SK-N-SH treated with all-trans-retinoic acid at 6 μM for 48 hours (cell line): ENCODE data around the gene RAD9B.

Source experiments
- ATAC-seq: fragments of 200-7000 bp; cut with Tn5 transposase; 3 replicates; pipeline ENCODE4 v1.9.1; 2020; ENCODE audit warnings: mild to moderate bottlenecking, moderate library complexity
- BACH2 ChIP-seq: fragments of 250-450 bp; sonication (Bioruptor Pico); IDR thresholded peaks from 2 replicates; pipeline ENCODE4 v1.9.0; 2021; ENCODE audit warnings: mild to moderate bottlenecking, borderline replicate concordance
- GLIS3 ChIP-seq: fragments of 250-450 bp; sonication (Bioruptor Pico); IDR thresholded peaks from 2 replicates; pipeline ENCODE4 v1.5.0; 2020; ENCODE audit warnings: mild to moderate bottlenecking, moderate library complexity
- ISL1 ChIP-seq: fragments of 250-450 bp; sonication (Bioruptor Pico); IDR thresholded peaks from 2 replicates; pipeline ENCODE4 v2.1.2; 2022; ENCODE audit warnings: mild to moderate bottlenecking, moderate library complexity
- PPARA ChIP-seq: fragments of 250-450 bp; sonication (Bioruptor Pico); IDR thresholded peaks from 2 replicates; pipeline ENCODE4 v1.5.0; 2020; ENCODE audit warnings: mild to moderate bottlenecking, borderline replicate concordance
- SNAI2 ChIP-seq: fragments of 250-450 bp; sonication (Bioruptor Pico); IDR thresholded peaks from 2 replicates; pipeline ENCODE4 v1.5.0; 2020; ENCODE audit warnings: mild to moderate bottlenecking, moderate library complexity
- TCF4 ChIP-seq: fragments of 250-450 bp; sonication (Bioruptor Pico); IDR thresholded peaks from 2 replicates; pipeline ENCODE4 v1.8.0; 2021; ENCODE audit warnings: mild to moderate bottlenecking, moderate library complexity, borderline replicate concordance
- ZC3H10 ChIP-seq: fragments of 250-450 bp; sonication (Bioruptor Pico); IDR thresholded peaks from 2 replicates; pipeline ENCODE4 v1.5.1; 2021; ENCODE audit warnings: mild to moderate bottlenecking, moderate library complexity
- ZFP3 ChIP-seq: fragments of 250-450 bp; sonication (Bioruptor Pico); IDR thresholded peaks from 2 replicates; pipeline ENCODE4 v1.5.0; 2020; ENCODE audit warnings: mild to moderate bottlenecking, moderate library complexity
- ZNF565 ChIP-seq: fragments of 450-650 bp; formaldehyde crosslinking; conservative IDR thresholded peaks from 2 replicates; pipeline ENCODE4 v1.5.0; 2020; ENCODE audit warnings: low read depth, mild to moderate bottlenecking, moderate library complexity
- TF ChIP-seq, protein P1 (sequence below): fragments of 250-450 bp; sonication (Bioruptor Pico); IDR thresholded peaks from 2 replicates; pipeline ENCODE4 v1.5.1; 2021; ENCODE audit warnings: mild to moderate bottlenecking, moderate library complexity
- TF ChIP-seq, protein P2 (sequence below): fragments of 250-450 bp; sonication (Bioruptor Pico); IDR thresholded peaks from 2 replicates; pipeline ENCODE4 v1.5.1; 2020; ENCODE audit warnings: low read depth, mild to moderate bottlenecking, moderate library complexity
- TF ChIP-seq, protein P3 (sequence below): fragments of 250-450 bp; sonication (Bioruptor Pico); IDR thresholded peaks from 2 replicates; pipeline ENCODE4 v1.5.0; 2020; ENCODE audit warnings: mild to moderate bottlenecking, moderate library complexity
- TF ChIP-seq, protein P4 (sequence below): fragments of 250-450 bp; sonication (Bioruptor Pico); IDR thresholded peaks from 2 replicates; pipeline ENCODE4 v1.8.0; 2021; ENCODE audit warnings: low read depth, mild to moderate bottlenecking, moderate library complexity, borderline replicate concordance
- TF ChIP-seq, protein P5 (sequence below): fragments of 250-450 bp; sonication (Bioruptor Pico); IDR thresholded peaks from 2 replicates; pipeline ENCODE4 v1.8.0; 2020; ENCODE audit warnings: mild to moderate bottlenecking, moderate library complexity, borderline replicate concordance

Gene RAD9B

DNA sequence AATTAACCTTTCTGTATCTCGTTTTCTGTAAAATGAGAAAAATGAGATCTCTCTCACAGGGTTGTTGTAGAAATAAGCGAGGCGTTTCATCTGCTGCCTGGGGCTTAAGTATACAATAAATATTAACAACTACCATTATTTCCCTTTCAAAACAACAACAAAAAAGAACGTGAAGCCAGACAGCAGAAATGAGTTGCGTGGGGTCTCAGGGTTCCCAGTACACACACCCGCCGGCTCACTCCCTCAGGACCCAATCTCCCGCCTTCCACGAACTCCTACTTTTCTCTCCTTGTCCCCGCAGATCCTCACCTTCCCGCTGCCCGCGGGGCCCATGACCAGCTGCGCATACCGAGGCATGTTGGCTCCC lies 34.3 kb upstream of the RAD9B start:
- no peak for ATAC-seq
- TF ChIP-seq ISL1 (CRISPR knock-in tag) (no peak), BACH2 (CRISPR knock-in tag) (no peak), SNAI2 (no peak), ZFP3 (CRISPR knock-in tag) (peak; percentile 22; the same call in 1 of the 2 replicates)
- TF ChIP-seq, protein P1, sequence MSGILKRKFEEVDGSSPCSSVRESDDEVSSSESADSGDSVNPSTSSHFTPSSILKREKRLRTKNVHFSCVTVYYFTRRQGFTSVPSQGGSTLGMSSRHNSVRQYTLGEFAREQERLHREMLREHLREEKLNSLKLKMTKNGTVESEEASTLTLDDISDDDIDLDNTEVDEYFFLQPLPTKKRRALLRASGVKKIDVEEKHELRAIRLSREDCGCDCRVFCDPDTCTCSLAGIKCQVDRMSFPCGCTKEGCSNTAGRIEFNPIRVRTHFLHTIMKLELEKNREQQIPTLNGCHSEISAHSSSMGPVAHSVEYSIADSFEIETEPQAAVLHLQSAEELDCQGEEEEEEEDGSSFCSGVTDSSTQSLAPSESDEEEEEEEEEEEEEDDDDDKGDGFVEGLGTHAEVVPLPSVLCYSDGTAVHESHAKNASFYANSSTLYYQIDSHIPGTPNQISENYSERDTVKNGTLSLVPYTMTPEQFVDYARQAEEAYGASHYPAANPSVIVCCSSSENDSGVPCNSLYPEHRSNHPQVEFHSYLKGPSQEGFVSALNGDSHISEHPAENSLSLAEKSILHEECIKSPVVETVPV (CRISPR knock-in tag) = no peak

DNA sequence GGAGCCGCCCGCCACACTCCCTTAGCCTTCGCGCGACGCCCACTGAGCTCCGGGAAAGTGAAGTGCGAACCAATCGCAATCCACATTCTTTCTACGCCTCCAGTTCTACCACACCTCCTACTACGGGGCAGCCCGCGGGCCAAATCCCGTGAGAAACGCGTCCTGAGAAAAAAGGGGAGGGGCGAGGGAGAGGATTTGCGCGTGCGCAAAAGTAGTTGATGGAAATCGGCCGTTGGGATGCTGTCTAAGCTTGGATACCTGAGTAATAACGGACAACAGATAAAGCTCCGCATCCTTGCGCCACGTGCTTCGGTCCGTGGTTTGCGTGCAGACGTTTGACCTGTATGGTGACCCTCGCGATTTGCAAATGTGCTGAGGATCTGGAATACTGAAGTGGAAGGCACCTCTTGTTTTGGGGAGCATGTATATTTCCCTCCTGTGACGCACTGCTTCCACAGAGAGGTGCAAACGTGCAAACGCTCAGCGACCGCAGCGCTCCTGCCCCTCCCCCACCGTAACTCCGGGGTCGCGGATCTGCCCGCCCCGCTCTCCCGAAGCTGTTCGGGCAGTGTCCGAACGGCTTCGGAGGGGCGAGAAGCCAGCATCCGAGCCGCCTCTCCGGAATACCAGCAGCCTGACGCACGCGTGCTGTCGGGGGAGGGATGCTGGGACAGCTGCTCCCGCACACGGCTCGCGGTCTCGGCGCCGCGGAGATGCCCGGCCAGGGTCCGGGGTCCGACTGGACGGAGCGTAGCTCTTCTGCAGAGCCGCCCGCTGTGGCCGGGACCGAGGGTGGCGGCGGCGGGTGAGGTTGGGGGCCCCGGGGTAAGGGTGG lies 33.7 kb upstream of the RAD9B start, which contains the start of the genes FAM216A and GPN3:
FAM216A (plus strand) TSS at position 632 of the 835 bp plus-strand sequence; CDS start at position 663, 31 bp downstream.
GPN3 (minus strand) TSS at position 44 of the 835 bp plus-strand sequence. CDS start 54 bp downstream, outside the sequence.
- ATAC-seq = peak; percentile 93
- TF ChIP-seq, protein P2, sequence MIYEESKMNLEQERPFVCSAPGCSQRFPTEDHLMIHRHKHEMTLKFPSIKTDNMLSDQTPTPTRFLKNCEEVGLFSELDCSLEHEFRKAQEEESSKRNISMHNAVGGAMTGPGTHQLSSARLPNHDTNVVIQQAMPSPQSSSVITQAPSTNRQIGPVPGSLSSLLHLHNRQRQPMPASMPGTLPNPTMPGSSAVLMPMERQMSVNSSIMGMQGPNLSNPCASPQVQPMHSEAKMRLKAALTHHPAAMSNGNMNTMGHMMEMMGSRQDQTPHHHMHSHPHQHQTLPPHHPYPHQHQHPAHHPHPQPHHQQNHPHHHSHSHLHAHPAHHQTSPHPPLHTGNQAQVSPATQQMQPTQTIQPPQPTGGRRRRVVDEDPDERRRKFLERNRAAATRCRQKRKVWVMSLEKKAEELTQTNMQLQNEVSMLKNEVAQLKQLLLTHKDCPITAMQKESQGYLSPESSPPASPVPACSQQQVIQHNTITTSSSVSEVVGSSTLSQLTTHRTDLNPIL = no peak
- TF ChIP-seq, protein P3, sequence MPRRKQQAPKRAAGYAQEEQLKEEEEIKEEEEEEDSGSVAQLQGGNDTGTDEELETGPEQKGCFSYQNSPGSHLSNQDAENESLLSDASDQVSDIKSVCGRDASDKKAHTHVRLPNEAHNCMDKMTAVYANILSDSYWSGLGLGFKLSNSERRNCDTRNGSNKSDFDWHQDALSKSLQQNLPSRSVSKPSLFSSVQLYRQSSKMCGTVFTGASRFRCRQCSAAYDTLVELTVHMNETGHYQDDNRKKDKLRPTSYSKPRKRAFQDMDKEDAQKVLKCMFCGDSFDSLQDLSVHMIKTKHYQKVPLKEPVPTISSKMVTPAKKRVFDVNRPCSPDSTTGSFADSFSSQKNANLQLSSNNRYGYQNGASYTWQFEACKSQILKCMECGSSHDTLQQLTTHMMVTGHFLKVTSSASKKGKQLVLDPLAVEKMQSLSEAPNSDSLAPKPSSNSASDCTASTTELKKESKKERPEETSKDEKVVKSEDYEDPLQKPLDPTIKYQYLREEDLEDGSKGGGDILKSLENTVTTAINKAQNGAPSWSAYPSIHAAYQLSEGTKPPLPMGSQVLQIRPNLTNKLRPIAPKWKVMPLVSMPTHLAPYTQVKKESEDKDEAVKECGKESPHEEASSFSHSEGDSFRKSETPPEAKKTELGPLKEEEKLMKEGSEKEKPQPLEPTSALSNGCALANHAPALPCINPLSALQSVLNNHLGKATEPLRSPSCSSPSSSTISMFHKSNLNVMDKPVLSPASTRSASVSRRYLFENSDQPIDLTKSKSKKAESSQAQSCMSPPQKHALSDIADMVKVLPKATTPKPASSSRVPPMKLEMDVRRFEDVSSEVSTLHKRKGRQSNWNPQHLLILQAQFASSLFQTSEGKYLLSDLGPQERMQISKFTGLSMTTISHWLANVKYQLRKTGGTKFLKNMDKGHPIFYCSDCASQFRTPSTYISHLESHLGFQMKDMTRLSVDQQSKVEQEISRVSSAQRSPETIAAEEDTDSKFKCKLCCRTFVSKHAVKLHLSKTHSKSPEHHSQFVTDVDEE (CRISPR knock-in tag) = 0 out of 2 replicates have a peak, but pooled peaks have one; percentile 36
- TF ChIP-seq, all 23 proteins: peak for 1

DNA sequence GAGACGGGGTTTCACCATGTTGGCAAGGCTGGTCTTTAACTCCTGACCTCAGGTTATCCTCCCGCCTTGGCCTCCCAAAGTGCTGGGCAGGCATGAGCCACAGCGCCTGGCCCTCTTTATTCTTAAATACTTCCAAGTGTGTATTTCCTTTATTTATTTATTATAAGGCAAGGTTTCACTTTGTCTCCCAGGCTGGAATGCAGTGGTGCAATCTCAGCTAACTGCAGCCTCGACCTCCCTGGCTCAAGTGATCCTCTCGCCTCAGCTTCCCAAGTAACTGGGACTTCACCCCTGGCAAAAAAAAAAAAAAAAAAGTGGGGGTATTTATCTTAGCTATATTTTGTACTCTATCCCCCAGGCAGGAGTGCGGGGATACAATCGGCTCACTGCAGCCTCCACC lies 26.7 kb upstream of the RAD9B start:
- TF ChIP-seq, protein P2 = no peak
- no peak for ATAC-seq

DNA sequence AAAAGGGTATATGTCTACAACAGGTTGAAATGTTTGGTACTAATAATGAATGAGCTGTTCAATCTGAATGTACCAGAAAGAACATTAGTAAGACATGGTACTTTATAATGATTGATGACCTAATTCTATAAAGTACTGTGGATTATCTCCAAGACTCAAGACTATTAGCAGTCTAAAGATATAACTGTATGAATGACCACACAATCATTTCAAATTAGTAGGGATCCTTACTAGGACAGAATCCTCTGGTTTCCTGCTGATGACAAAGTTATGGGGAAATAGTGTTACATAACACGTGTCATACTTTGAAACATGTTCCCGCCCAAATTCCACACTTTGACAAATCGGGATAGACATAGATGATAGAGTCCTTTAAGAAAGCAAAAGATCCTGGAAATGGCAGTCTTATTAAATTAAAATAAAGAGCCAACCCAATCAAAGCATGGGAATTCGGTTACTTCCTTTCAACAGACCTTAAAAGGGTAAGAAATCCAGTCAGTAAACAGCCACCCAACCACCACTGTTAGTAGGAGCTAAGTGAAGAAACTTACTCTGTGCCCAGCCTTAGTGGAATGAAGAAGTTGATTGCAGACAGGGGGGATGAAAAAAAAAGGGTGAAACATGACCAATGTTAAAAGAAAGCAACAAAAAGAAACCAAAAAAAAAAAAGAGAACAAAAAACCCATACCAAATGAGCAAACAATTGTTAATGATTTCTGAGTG lies 3.0 kb upstream of the RAD9B start:
- no peak for ATAC-seq
- TF ChIP-seq, protein P4, sequence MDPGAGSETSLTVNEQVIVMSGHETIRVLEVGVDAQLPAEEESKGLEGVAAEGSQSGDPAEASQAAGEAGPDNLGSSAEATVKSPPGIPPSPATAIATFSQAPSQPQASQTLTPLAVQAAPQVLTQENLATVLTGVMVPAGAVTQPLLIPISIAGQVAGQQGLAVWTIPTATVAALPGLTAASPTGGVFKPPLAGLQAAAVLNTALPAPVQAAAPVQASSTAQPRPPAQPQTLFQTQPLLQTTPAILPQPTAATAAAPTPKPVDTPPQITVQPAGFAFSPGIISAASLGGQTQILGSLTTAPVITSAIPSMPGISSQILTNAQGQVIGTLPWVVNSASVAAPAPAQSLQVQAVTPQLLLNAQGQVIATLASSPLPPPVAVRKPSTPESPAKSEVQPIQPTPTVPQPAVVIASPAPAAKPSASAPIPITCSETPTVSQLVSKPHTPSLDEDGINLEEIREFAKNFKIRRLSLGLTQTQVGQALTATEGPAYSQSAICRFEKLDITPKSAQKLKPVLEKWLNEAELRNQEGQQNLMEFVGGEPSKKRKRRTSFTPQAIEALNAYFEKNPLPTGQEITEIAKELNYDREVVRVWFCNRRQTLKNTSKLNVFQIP (CRISPR knock-in tag) = no peak
- peak; percentile 51; the same call in 1 of the 2 replicates for TF ChIP-seq ISL1 (CRISPR knock-in tag)
- TF ChIP-seq PPARA = no peak

DNA sequence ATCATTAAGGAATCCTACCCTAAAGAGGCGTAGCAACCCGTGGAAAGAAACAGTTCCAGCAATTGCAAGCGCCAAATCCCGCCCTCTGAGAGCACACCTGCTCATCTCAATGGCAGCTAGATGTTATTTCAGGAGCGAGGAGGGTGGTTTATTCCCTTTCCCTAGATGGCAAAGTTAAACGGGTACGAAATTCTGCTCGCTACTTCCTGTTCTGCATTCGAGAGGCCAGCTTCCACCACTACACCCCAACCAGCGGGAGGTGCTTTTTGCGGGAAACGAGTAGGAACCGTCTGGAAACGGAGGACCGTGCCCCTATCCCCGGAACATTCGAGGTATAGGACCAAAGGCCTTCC lies 756 bp upstream of the RAD9B start:
- ATAC-seq = peak; percentile 69
- TF ChIP-seq, protein P4 (CRISPR knock-in tag) = no peak
- TF ChIP-seq, protein P1 (CRISPR knock-in tag) = no peak
- TF ChIP-seq ZFP3 (CRISPR knock-in tag) = no peak
- no peak for TF ChIP-seq ZNF565 (CRISPR knock-in tag)
- no peak for TF ChIP-seq TCF4 (CRISPR knock-in tag)
- TF ChIP-seq PPARA = no peak
- TF ChIP-seq, protein P2 = no peak
- no peak for TF ChIP-seq ISL1 (CRISPR knock-in tag)
- no peak for TF ChIP-seq ZC3H10 (CRISPR knock-in tag)
- TF ChIP-seq, protein P5, sequence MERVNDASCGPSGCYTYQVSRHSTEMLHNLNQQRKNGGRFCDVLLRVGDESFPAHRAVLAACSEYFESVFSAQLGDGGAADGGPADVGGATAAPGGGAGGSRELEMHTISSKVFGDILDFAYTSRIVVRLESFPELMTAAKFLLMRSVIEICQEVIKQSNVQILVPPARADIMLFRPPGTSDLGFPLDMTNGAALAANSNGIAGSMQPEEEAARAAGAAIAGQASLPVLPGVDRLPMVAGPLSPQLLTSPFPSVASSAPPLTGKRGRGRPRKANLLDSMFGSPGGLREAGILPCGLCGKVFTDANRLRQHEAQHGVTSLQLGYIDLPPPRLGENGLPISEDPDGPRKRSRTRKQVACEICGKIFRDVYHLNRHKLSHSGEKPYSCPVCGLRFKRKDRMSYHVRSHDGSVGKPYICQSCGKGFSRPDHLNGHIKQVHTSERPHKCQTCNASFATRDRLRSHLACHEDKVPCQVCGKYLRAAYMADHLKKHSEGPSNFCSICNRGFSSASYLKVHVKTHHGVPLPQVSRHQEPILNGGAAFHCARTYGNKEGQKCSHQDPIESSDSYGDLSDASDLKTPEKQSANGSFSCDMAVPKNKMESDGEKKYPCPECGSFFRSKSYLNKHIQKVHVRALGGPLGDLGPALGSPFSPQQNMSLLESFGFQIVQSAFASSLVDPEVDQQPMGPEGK (CRISPR knock-in tag) = no peak
- no peak for TF ChIP-seq GLIS3
